ENCODE data around the gene OCA2. TPM values are rescaled to one million over a fixed set of nuclear protein-coding genes. Genes with fewer than 3 reads are reported as not detected.

Gene OCA2
- polyA plus RNA-seq, 1 donor (not counting 4 experiments of a cell fraction or from before 2014, with no cell fraction given) = 0.05 TPM

- Histone ChIP-seq H3K27ac (ENCODE audit: control insufficient read depth, insufficient read depth, low read length) (no peak overlapping the region), H3K4me1 (ENCODE audit: control insufficient read depth, extremely low read depth, insufficient read depth, low read length) (no peaks in the 10 kb centered on the region), H3K79me2 (ENCODE audit: control insufficient read depth, insufficient read depth, low read length) (no peaks in the 10 kb centered on the region), H4K20me1 (ENCODE audit: control insufficient read depth, extremely low read depth, insufficient read depth, low read length) (no peaks in the 10 kb centered on the region), H3K27me3 (ENCODE audit: control insufficient read depth, extremely low read depth, insufficient read depth, low read length) (no peaks in the 10 kb centered on the region), H3K9me1 (ENCODE audit: control insufficient read depth, extremely low read depth, insufficient read depth, low read length) (no peaks in the 10 kb centered on the region), H3K9me3 (ENCODE audit: control insufficient read depth, low read depth, low read length) (no peaks in the 10 kb centered on the region), H3K9ac (ENCODE audit: control insufficient read depth, extremely low read depth, insufficient read depth, low read length) (no peak overlapping the region), H3K4me3 (ENCODE audit: control insufficient read depth in 2 of 3, extremely low read depth in 1 of 3, insufficient read depth in 2 of 3, low read depth in 1 of 3, low read length in 3 of 3) (no peak overlapping the region), H2AFZ (ENCODE audit: control insufficient read depth, low read length) (no peak overlapping the region), H3K4me2 (ENCODE audit: control insufficient read depth, extremely low read depth, insufficient read depth, low read depth, low read length) (no peak overlapping the region), H3K36me3 (ENCODE audit: control insufficient read depth in 2 of 2, extremely low read depth in 1 of 2, insufficient read depth in 2 of 2, low read length in 2 of 2) (peaks cover 15 to 29% of the 10 kb centered on the region in 2 experiments)
- TF ChIP-seq EZH2 (IDR thresholded peaks at IDR 0.05; ENCODE audit: low read length) = no peak
- TF ChIP-seq CTCF (optimal IDR thresholded peaks at IDR 0.05 in 1 of 3, IDR thresholded peaks at IDR 0.05 in 1 of 3, conservative IDR thresholded peaks at IDR 0.05 in 1 of 3; ENCODE audit: extremely low read depth in 1 of 3, insufficient read depth in 2 of 3, low read length in 3 of 3) = no peak
- no peak for FAIRE-seq
- DNase-seq (ENCODE audit: low read depth, low spot score) = no peak
- dilution Hi-C loops (cut with MboI; ENCODE audit: extremely low pct_ligation_motif_present, low sequenced_read_pairs) = no loop called here
These were observed 15.9 kb upstream of the OCA2 start for GRCh38 chr15:28114721-28115622.

DNA sequence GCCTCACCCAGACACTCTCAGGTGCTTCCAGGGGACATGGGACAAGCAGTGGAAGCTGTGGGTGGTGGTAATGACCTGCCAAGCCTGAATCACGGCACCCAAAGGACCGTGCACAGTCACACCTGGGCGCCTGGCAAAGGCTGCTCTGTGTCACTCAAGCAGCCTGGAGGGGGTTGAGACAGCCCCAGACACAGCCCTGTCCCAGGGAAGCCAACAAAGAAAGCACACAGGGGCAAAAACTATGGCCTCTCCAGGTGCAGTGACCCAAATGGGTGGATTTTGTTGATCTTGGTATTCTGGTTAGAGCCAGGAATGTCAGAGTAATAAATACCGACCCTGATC lies 15.0 kb upstream of the OCA2 start:
- TF ChIP-seq EZH2 (IDR thresholded peaks at IDR 0.05; ENCODE audit: low read length) (no peak), CTCF (optimal IDR thresholded peaks at IDR 0.05 in 1 of 3, IDR thresholded peaks at IDR 0.05 in 1 of 3, conservative IDR thresholded peaks at IDR 0.05 in 1 of 3; ENCODE audit: extremely low read depth in 1 of 3, insufficient read depth in 2 of 3, low read length in 3 of 3) (no peak)
- Histone ChIP-seq H3K4me2 (ENCODE audit: control insufficient read depth, extremely low read depth, insufficient read depth, low read depth, low read length) (no peak overlapping the region), H3K36me3 (ENCODE audit: control insufficient read depth in 2 of 2, extremely low read depth in 1 of 2, insufficient read depth in 2 of 2, low read length in 2 of 2) (peaks cover 15 to 26% of the 10 kb centered on the region in 2 experiments), H2AFZ (ENCODE audit: control insufficient read depth, low read length) (no peak overlapping the region), H3K27ac (ENCODE audit: control insufficient read depth, insufficient read depth, low read length) (no peak overlapping the region), H3K4me3 (ENCODE audit: control insufficient read depth in 2 of 3, extremely low read depth in 1 of 3, insufficient read depth in 2 of 3, low read depth in 1 of 3, low read length in 3 of 3) (no peak overlapping the region), H4K20me1 (ENCODE audit: control insufficient read depth, extremely low read depth, insufficient read depth, low read length) (no peaks in the 10 kb centered on the region), H3K9me1 (ENCODE audit: control insufficient read depth, extremely low read depth, insufficient read depth, low read length) (no peaks in the 10 kb centered on the region), H3K4me1 (ENCODE audit: control insufficient read depth, extremely low read depth, insufficient read depth, low read length) (no peaks in the 10 kb centered on the region), H3K9ac (ENCODE audit: control insufficient read depth, extremely low read depth, insufficient read depth, low read length) (no peak overlapping the region), H3K9me3 (ENCODE audit: control insufficient read depth, low read depth, low read length) (no peaks in the 10 kb centered on the region), H3K79me2 (ENCODE audit: control insufficient read depth, insufficient read depth, low read length) (no peaks in the 10 kb centered on the region), H3K27me3 (ENCODE audit: control insufficient read depth, extremely low read depth, insufficient read depth, low read length) (no peaks in the 10 kb centered on the region)
- dilution Hi-C loops (cut with MboI; ENCODE audit: extremely low pct_ligation_motif_present, low sequenced_read_pairs) = no loop called here
- no peak for DNase-seq (ENCODE audit: low read depth, low spot score)
- FAIRE-seq = no peak
